Aorta (tissue), 5 donors: ENCODE data around the gene FAM184A. TPM values are rescaled to one million over a fixed set of nuclear protein-coding genes. Genes with fewer than 3 reads are reported as not detected.

Source experiments
- ATAC-seq: fragments of 200-7000 bp; cut with Tn5 transposase; one replicate; pipeline ENCODE4 v1.9.1; 2022; ENCODE audit warnings: moderate library complexity; ENCODE audit not compliant: low FRiP score
- DNase-seq, 2 donors: peaks; one replicate each; pipeline ENCODE4 v3.0.0-alpha.2; 2020
- H3K27ac ChIP-seq, 2 donors: one replicate each; pipeline ENCODE4 v1.5.1; 2013; ENCODE audit warnings: low read length in 2 of 2, mild to moderate bottlenecking in 2 of 2, moderate library complexity in 2 of 2, control low read depth in 1 of 2, inconsistent platforms in 1 of 2, low read depth in 1 of 2
- H3K27me3 ChIP-seq, 2 donors: one replicate each; pipeline ENCODE4 v1.6.1; 2013; ENCODE audit warnings: control low read depth in 1 of 2, low read length in 1 of 2, mild to moderate bottlenecking in 1 of 2, moderate library complexity in 1 of 2; ENCODE audit not compliant: insufficient read depth in 2 of 2, control insufficient read depth in 1 of 2
- H3K36me3 ChIP-seq, 2 donors: one replicate each; pipeline ENCODE4 v1.6.1; 2013; ENCODE audit warnings: control low read depth in 1 of 2, low read length in 1 of 2, mild to moderate bottlenecking in 1 of 2; ENCODE audit not compliant: insufficient read depth in 2 of 2, control insufficient read depth in 1 of 2
- H3K4me1 ChIP-seq, 2 donors: one replicate each; pipeline ENCODE4 v1.6.1; 2013; ENCODE audit warnings: low read length in 2 of 2, control low read depth in 1 of 2, mild to moderate bottlenecking in 1 of 2, moderate library complexity in 1 of 2; ENCODE audit not compliant: insufficient read depth in 2 of 2, control insufficient read depth in 1 of 2
- H3K4me3 ChIP-seq, 2 donors: one replicate each; pipeline ENCODE4 v1.5.1; 2013; ENCODE audit warnings: low read length in 2 of 2, control low read depth in 1 of 2, mild to moderate bottlenecking in 1 of 2
- H3K9me3 ChIP-seq: one replicate; pipeline ENCODE4 v1.6.1; 2013; ENCODE audit warnings: mild to moderate bottlenecking, low read length; ENCODE audit not compliant: control insufficient read depth
- WGBS, 2 donors: extraction: QIAGEN DNeasy Blood & Tissue Kit; methylation state at CpG; one replicate each; pipeline ENCODE4 v1.1.7; 2013; 5-methylcytosine and 5-hydroxymethylcytosine counted together
- intact Hi-C, 2 donors: fragments of 100-400 bp; cut with DNase I; formaldehyde crosslinking; loops; one replicate each; pipeline versions ENCODE4 v1.14.2 to v1.15.0; 2022
- polyA plus RNA-seq, 2 donors: library from polyadenylated mRNA; stranded (reverse); fragments of 200-250 nt; gene quantifications; one replicate each; pipeline ENCODE4 v1.2.3, GENCODE V29; 2013
- total RNA-seq, 2 donors: library from RNA; stranded (reverse); fragmentation: NEBNext Ultra II Directional; extraction: Animal tissue kit (Norgen Biotek cat#: 25700); gene quantifications; one replicate each; pipeline ENCODE4 v1.2.1, GENCODE V29; 2021
- donor health status: healthy with polysubstance abuse.
- donor health status: Bipolar disorder and iron deficiency.
- donor health status: DM: no; HTN: no; CAD: no.
- donor health status: DM: no; HTN: no; CAD: no.
- donor health status: DM: yes; HTN: yes; CAD: no.

Gene FAM184A
- total and polyA plus RNA-seq, 4 donors, result 1.1 to 4.8 (median 2.9) TPM

DNA sequence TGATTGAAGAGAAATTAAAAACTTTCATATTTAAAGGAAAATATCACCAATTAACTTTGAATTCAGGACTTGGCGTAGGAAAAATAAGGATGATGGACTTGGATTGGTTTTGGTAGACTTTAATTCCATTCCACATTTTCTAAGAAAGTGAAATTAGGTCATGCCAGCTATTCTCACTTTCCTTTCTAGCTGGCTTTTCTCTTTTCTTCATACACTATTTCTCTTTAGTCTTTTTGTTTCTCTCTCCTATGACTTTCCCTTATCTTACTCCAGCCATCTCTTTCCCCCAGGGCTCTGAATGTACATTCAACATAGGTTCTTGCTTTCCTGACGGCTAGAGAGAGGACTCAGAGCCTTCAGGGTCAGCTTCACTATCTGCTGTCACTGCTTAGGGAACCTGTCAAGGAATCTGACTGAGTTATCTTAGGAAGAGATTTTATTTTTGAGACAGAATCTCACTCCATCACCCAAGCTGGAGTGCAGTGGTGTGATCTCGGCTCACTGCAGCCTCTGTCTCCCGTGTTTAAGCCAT lies 82.1 kb downstream of the FAM184A start:
- intact Hi-C loops, result no loop called here
- H3K4me1 ChIP-seq, result no peaks in the 10 kb centered on the region
- DNase-seq (no peak), ATAC-seq (no peak)
- no peaks in the 10 kb centered on the region for H3K36me3 ChIP-seq
- H3K27ac ChIP-seq, result no peak overlapping the region
- H3K4me3 ChIP-seq, result no peak overlapping the region
- WGBS, 2 donors, result 82 to 90% methylated on average over 4 of the region's 4 CpGs
- no peaks in the 10 kb centered on the region for H3K27me3 ChIP-seq
- no peaks in the 10 kb centered on the region for H3K9me3 ChIP-seq

- H3K4me1 ChIP-seq, result no peaks in the 10 kb centered on the region
- no peak for ATAC-seq
- no peak for DNase-seq
- no peaks in the 10 kb centered on the region for H3K36me3 ChIP-seq
- H3K4me3 ChIP-seq, result no peak overlapping the region
- H3K27ac ChIP-seq, result no peak overlapping the region
- H3K9me3 ChIP-seq, result no peaks in the 10 kb centered on the region
- H3K27me3 ChIP-seq, result no peaks in the 10 kb centered on the region
- intact Hi-C loops, result no loop called here
- WGBS, 2 donors, result 89 to 92% methylated on average over 3 of the region's 3 CpGs
Measured at GRCh38 chr6:118993803-118994251, 84.6 kb downstream of the FAM184A start.

GRCh38 chr6:118993358-118993757 lies 85.1 kb downstream of the FAM184A start:
- Histone ChIP-seq H3K9me3 (no peaks in the 10 kb centered on the region), H3K36me3 (no peaks in the 10 kb centered on the region), H3K27ac (no peak overlapping the region), H3K4me1 (no peaks in the 10 kb centered on the region), H3K4me3 (no peak overlapping the region), H3K27me3 (no peaks in the 10 kb centered on the region)
- DNase-seq (no peak), ATAC-seq (no peak)
- intact Hi-C loops, result no loop called here
- WGBS, 2 donors, result 92 to 98% methylated on average over 1 of the region's 1 CpG

DNA sequence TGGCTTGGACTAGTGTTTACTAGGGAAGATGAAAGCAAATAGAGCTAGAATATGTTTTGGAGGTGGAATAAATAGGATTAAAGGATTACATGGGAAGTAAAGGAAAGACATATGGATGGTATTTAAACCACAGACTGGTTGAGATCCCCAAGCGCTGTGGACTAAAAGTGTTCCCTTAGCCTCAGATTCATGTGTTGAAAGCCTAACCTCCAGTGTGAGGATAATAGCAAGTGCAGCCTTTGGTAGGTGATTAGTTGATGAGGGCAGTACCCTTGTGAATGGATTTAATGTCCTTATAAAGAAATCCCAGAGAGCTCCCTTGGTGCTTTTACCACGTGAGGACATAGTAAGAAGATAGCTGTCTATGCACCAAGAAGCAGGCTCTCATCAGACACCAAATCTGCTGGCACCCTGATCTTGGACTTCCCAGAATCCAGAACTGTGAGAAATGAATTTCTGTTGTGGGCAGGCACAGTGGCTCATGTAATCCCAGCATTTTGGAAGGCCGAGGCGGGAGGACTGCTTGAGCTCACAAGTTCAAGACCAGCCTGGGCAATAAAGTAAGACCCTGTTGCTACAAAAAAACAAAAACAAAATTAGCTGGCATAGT lies 86.2 kb downstream of the FAM184A start:
- no peaks in the 10 kb centered on the region for H3K36me3 ChIP-seq
- no peak for DNase-seq
- intact Hi-C loops, result no loop called here
- no peaks in the 10 kb centered on the region for H3K4me1 ChIP-seq
- 93 to 96% methylated on average over 4 of the region's 4 CpGs for WGBS, 2 donors
- no peak overlapping the region for H3K27ac ChIP-seq
- ATAC-seq, result no peak
- no peaks in the 10 kb centered on the region for H3K9me3 ChIP-seq
- H3K27me3 ChIP-seq, result no peaks in the 10 kb centered on the region
- no peak overlapping the region for H3K4me3 ChIP-seq

GRCh38 chr6:118986312-118986711 lies 92.2 kb downstream of the FAM184A start:
- H3K27ac ChIP-seq, result no peak overlapping the region
- intact Hi-C loops, result no loop called here
- no peaks in the 10 kb centered on the region for H3K27me3 ChIP-seq
- H3K9me3 ChIP-seq, result no peaks in the 10 kb centered on the region
- no peaks in the 10 kb centered on the region for H3K36me3 ChIP-seq
- no peak overlapping the region for H3K4me3 ChIP-seq
- 94% methylated on average over 1 of the region's 1 CpG for WGBS, 2 donors
- H3K4me1 ChIP-seq, result no peaks in the 10 kb centered on the region
- DNase-seq (no peak), ATAC-seq (no peak)

DNA sequence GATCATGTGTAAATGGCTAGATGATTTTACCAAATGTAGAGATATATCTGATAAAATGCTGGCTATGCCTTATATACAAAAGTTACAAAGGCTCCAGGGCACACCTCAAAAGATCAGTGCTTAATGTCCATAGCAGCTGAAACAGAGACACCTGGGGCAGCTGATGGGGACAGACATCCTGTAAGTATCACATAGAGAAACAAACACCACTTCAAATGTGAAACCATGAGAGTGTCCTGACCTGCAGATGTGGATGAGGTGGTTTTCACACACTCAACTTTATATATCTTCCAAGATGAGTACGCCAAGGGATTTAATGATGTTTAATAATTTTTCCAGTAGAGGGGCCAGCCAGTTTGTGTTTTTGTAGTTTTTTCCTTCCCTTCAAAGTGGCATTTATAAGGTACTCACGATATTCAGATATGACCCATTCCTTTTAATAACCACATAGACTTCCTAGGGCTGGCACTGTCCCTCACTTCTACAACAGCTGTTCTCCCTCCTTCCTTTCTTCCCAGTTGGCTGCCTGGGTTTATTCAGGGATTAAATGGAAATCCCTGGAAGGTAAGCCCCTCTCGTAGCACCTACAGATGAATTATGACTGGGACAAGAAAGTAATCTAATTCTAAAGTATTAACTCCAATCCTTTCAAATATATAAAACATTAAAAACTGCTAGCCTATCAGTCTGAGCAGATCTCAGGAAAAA lies 93.2 kb downstream of the FAM184A start:
- no peak for ATAC-seq
- DNase-seq, result no peak
- WGBS, 2 donors, result 75 to 88% methylated on average over 3 of the region's 3 CpGs

DNA sequence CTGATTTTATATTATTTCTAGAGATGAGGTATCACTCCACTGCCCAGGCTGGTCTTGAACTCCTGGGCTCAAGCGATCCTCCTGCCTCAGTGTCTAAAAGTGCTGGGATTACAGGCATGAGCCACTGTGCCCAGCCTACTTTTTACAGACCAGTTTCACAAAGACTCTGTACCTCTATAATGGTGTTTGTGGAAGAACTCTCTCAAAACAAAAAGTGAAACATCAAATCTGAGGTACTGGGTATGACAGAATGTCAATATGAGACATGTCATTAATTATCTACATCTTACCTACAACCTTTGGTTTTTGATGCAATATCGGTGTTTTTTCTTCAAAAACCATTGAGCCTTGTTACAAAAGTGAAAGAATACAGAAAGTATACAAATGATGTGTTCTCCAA lies 94.1 kb downstream of the FAM184A start:
- H3K9me3 ChIP-seq, result no peaks in the 10 kb centered on the region
- intact Hi-C loops, result no loop called here
- H3K4me3 ChIP-seq, result no peak overlapping the region
- DNase-seq (no peak), ATAC-seq (no peak)
- WGBS, 2 donors, result 93% methylated on average over 2 of the region's 2 CpGs
- H3K36me3 ChIP-seq, result no peaks in the 10 kb centered on the region
- H3K27ac ChIP-seq, result no peak overlapping the region
- no peaks in the 10 kb centered on the region for H3K27me3 ChIP-seq
- H3K4me1 ChIP-seq, result no peaks in the 10 kb centered on the region

More for the DNA sequence above, 93.2 kb downstream of the FAM184A start:
- H3K9me3 ChIP-seq, result no peaks in the 10 kb centered on the region
- no peak overlapping the region for H3K4me3 ChIP-seq
- no peaks in the 10 kb centered on the region for H3K4me1 ChIP-seq
- intact Hi-C loops, result no loop called here
- no peaks in the 10 kb centered on the region for H3K36me3 ChIP-seq
- H3K27me3 ChIP-seq, result no peaks in the 10 kb centered on the region
- H3K27ac ChIP-seq, result no peak overlapping the region

DNA sequence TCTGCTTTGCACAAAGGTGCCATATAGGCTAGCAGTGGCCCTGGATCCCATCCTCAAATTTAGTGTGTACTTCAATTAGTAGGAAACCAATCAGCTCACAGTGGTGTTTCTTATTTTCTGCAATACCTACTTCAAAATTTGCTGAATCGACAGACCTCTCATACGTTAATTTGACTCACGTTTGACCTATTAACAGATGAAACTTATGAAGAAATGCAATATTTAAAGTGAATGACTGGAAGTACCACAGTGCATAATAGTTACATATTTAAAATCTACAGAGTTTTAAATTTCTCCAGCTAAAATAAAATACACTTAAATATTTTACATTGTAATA lies 95.9 kb downstream of the FAM184A start:
- no peak for DNase-seq
- intact Hi-C loops, result no loop called here
- H3K27ac ChIP-seq, result no peak overlapping the region
- no peak overlapping the region for H3K4me3 ChIP-seq
- no peaks in the 10 kb centered on the region for H3K9me3 ChIP-seq
- H3K4me1 ChIP-seq, result no peaks in the 10 kb centered on the region
- ATAC-seq, result no peak
- no peaks in the 10 kb centered on the region for H3K36me3 ChIP-seq
- H3K27me3 ChIP-seq, result no peaks in the 10 kb centered on the region
- 85% methylated on average over 3 of the region's 3 CpGs for WGBS, 2 donors
